Hepatocyte (in vitro differentiated cells): ENCODE data around the gene HLA-F.
A peak's percentile ranks its signal among the peaks of the same experiment; 100 is the strongest.

ENCODE experiments used
- CTCF ChIP-seq: fragments of 200-600 bp; sonication (generic); IDR thresholded peaks from 2 replicates; pipeline ENCODE4 v1.5.1; 2016; ENCODE audit warnings: antibody characterized with exemption, mild to moderate bottlenecking; ENCODE audit not compliant: poor library complexity
- EZH2 ChIP-seq: fragments of 200-600 bp; sonication (generic); IDR thresholded peaks from 2 replicates; pipeline ENCODE4 v1.6.1; 2016; ENCODE audit warnings: antibody characterized with exemption, mild to moderate bottlenecking, borderline replicate concordance
- EZH2phosphoT487 ChIP-seq: fragments of 200-600 bp; sonication (generic); IDR thresholded peaks from one replicate; pipeline ENCODE4 v1.6.1; 2018; ENCODE audit warnings: antibody characterized with exemption, mild to moderate bottlenecking, low read depth, moderate library complexity; ENCODE audit not compliant: unreplicated experiment, severe bottlenecking

- TF ChIP-seq EZH2 (no peak), CTCF (peak; percentile 47), EZH2phosphoT487 (no peak)
Observed at GRCh38 chr6:29696147-29697125, 26.8 kb upstream of the HLA-F start.
